Ramos (cell line): ENCODE results near the gene ITGB1BP1.

ENCODE experiments used
- in situ Hi-C: fragments of 300-500 bp; cut with MboI; formaldehyde crosslinking; loops from one replicate; pipeline ENCODE4 v1.14.3; 2022; ENCODE audit warnings: low sequenced_read_pairs; ENCODE audit not compliant: unreplicated experiment

Gene ITGB1BP1

DNA sequence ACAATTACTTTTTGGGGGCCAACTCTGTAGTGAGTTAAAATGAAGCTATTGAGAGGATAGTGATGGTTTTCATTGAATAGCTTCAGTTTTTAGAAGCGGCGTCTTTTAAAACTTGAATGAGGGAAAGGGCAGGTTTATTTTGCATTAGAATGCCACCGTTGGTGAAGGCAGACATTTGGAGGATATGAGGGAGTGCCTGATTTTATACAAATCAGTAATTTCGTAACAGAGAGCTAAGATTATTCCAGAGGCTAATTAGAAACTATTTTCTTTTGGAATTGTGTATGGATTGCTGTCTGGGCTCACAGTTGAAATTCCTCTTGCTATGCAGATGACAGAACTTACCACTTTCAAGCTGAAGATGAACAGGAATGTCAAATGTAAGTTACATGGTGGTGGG is 67.6 kb downstream of the ITGB1BP1 start:
- in situ Hi-C loops: no loop called here

DNA sequence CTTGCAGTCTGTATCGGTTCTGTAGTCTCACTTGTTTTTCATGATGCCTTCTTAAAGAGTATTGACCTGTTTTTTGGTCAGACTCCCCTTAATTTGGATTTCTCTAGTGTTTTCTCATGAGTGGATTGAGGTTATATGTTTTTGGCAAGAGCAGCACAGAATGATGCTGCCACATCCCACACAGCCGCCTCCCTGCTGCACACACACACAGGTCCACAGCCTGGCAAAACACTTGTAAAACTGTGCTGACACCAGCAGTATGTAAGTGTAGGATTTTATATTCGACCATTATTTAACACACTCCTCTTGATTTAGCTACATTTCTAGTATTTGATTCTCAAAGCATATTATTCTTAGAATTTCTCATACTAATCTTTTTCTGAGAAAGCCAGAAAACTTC is 68.1 kb downstream of the ITGB1BP1 start:
- in situ Hi-C loops: no loop called here

DNA sequence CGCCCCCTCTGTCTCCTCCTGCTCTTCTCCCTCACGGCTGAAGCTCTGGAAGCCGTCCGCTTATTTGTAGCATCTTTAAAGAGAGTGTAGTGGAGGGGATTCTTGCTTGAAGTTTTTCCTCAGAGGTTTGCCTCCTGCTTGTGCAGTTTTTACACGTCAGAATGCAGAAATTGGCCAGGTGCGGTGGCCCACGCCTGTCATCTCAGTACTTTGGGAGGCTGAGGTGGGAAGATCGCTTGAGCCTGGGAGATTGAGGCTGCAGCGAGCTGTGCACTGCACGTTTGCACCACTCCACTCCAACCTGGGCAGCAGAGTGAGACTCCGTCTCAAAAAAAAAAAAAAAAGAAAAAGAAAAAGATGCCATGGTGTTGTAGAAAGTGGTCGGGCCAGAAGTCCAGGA is 69.0 kb downstream of the ITGB1BP1 start:
- in situ Hi-C loops: no loop called here
